Activated naive CD4-positive, alpha-beta T cell treated with anti-CD3 and anti-CD28 coated beads for 36 hours (primary cell): ENCODE measurements around the gene OST4. TPM values are rescaled to one million over a fixed set of nuclear protein-coding genes. Genes with fewer than 3 reads are reported as not detected.
A peak's percentile ranks its signal among the peaks of the same experiment; 100 is the strongest.

Source experiments
- CTCF ChIA-PET: fragments of 350-600 bp; sonication (Branson Sonifier 250); formaldehyde crosslinking; loops from one replicate; lab custom pipeline; 2021; ENCODE audit warnings: antibody characterized with exemption; lab: Charles Lee
- DNase-seq: peaks from one replicate; pipeline ENCODE4 v3.0.0-alpha.2; 2020
- H3K27ac Mint-ChIP-seq: one replicate; pipeline ENCODE4 v1.8.0; 2021; ENCODE audit warnings: mild to moderate bottlenecking, mixed read lengths
- H3K27me3 Mint-ChIP-seq: one replicate; pipeline ENCODE4 v1.8.0; 2021; ENCODE audit warnings: low read depth, mixed read lengths
- H3K36me3 Mint-ChIP-seq: one replicate; pipeline ENCODE4 v1.8.0; 2021; ENCODE audit warnings: low read depth, mixed read lengths
- H3K4me1 Mint-ChIP-seq: one replicate; pipeline ENCODE4 v1.8.0; 2021; ENCODE audit warnings: low read depth, mixed read lengths
- H3K4me3 Mint-ChIP-seq: one replicate; pipeline ENCODE4 v1.8.0; 2021; ENCODE audit warnings: mild to moderate bottlenecking, moderate library complexity, mixed read lengths
- H3K9me3 Mint-ChIP-seq: one replicate; pipeline ENCODE4 v1.8.0; 2021; ENCODE audit warnings: mixed read lengths
- intact Hi-C: fragments of 100-400 bp; cut with micrococcal nuclease; formaldehyde crosslinking; loops from one replicate; pipeline ENCODE4 v1.15.1; 2023
- total RNA-seq, 2 experiments: library from RNA; stranded (reverse); gene quantifications; one replicate each; pipeline ENCODE4 v1.2.3, GENCODE V29; 2021

The OST4 gene
- total RNA-seq, 2 experiments from 2014 or later: 257 to 282 TPM

DNA sequence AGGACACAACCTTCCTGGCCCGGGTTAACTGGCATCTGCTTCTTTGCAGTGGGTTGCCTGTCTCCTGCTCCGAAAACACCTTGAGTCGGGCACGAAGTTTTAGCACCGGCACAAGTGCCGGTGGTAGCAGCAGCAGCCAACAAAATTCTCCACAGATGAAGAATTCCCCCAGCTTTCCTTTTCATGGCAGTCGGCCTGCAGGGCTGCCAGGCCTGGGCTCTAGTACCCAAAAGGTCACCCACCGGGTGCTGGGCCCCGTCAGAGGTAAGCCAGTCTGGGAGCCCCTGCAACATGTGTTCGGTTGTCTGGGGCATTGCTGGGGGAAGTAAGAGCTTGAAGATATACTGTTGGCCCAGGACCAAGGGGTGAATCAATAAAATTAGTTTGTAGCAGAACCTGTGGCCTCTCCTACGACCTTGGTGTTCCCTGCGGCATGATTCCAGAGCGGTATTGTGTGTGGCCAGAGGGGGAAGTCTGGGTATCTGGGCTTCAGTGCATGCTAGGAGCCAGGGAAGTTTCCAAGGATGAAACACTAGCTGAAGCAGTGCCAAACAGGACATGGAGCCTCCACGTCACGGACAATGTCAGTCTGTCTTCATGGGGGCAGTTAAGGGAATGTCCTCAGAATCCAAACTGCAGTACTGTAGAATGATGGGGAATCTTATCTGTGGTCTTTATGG lies 12.2 kb downstream of the OST4 start:
- intact Hi-C loops: loop anchor here (10.0 kb wide), 1 partner anchor 714 kb away; the partner anchor contains the start of genes ADGRF3 and SELENOI
- CTCF ChIA-PET: no interaction called here
- Mint-ChIP-seq H3K27ac (no peak overlapping the region), H3K36me3 (peaks cover 12% of the 10 kb centered on the region), H3K9me3 (no peaks in the 10 kb centered on the region), H3K4me3 (no peak overlapping the region), H3K4me1 (peaks cover 5% of the 10 kb centered on the region), H3K27me3 (no peaks in the 10 kb centered on the region)
- no peak for DNase-seq

DNA sequence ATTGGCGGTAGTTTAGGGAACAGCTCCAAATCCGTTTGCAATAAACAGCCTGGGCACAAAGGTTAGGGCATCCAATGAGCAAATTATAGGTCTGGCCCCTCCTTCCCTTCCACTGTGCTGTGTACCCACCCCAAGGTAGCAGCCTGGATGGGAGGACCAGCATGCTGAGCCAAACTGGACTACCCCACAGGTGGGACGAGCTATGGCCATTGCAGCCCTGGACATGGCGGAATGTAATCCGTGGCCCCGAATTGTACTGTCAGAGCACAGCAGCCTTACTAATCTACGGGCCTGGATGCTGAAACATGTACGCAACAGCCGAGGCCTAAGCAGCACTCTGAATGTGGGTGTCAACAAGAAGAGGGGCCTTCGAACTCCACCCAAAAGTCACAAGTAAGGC lies 13.2 kb downstream of the OST4 start:
- intact Hi-C loops: loop anchor here (10.0 kb wide), 1 partner anchor 713 kb away; the partner anchor contains the start of genes ADGRF3 and SELENOI
- H3K27me3 Mint-ChIP-seq: no peaks in the 10 kb centered on the region
- DNase-seq: no peak
- H3K27ac Mint-ChIP-seq: no peak overlapping the region
- peaks cover 11% of the 10 kb centered on the region for H3K36me3 Mint-ChIP-seq
- peaks cover 2% of the 10 kb centered on the region for H3K4me1 Mint-ChIP-seq
- CTCF ChIA-PET: no interaction called here
- H3K9me3 Mint-ChIP-seq: no peaks in the 10 kb centered on the region
- H3K4me3 Mint-ChIP-seq: no peak overlapping the region

DNA sequence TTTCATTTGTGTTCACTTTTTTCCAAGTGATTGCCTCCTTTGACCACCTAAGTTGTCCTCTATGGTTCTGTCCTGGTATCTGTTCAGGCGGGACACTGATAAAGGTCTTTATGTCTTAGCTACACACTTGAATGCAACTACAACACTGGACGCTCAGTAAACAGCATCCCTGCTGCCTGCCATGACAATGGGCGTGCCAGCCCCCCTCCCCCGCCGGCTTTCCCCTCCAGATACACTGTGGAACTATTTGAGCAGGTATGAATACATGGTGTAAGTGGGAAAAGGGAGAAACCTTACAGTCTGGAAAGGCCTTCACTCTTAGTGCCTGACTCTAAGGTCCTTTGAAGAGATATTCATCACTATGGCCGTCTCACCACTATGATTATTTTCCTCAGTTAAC lies 14.3 kb downstream of the OST4 start:
- Mint-ChIP-seq H3K36me3 (peaks cover 4% of the 10 kb centered on the region), H3K27me3 (no peaks in the 10 kb centered on the region), H3K27ac (no peak overlapping the region), H3K4me1 (peaks cover 2% of the 10 kb centered on the region), H3K4me3 (no peak overlapping the region), H3K9me3 (no peaks in the 10 kb centered on the region)
- DNase-seq: no peak
- CTCF ChIA-PET: interaction anchor here (1.1 kb wide), 1 partner anchor 10 kb away, joined by 3 read pairs; no protein-coding TSS in a partner anchor
- intact Hi-C loops: loop anchor here (10.0 kb wide), 1 partner anchor 712 kb away; the partner anchor contains the start of genes ADGRF3 and SELENOI

DNA sequence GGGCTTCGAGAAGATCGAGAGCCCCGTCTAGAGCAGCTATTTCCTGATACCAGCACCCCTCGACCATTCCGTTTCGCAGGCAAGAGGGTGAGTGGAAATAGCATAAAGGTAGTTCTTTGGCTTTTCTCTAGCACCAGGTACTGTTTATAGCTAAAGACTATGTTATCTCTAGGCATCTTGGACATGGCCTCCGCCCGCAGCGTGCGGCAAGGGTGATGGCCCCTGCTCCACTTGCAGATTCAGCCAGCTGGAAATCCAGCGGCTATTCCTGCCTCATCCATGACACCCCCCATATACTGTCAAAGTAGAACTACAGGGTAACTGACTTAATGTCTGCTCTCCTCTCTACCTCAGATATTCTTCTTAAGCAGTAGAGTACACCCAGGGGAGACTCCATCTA lies 16.7 kb downstream of the OST4 start:
- Mint-ChIP-seq H3K9me3 (peaks cover 2% of the 10 kb centered on the region), H3K27me3 (peaks cover 6% of the 10 kb centered on the region), H3K36me3 (peaks cover 9% of the 10 kb centered on the region), H3K4me1 (peaks cover 12% of the 10 kb centered on the region), H3K27ac (no peak overlapping the region), H3K4me3 (no peak overlapping the region)
- intact Hi-C loops: loop anchor here (10.0 kb wide), 1 partner anchor 710 kb away; the partner anchor contains the start of genes ADGRF3 and SELENOI
- DNase-seq: no peak
- CTCF ChIA-PET: interaction anchor here (0.5 to 1.2 kb wide), 2 partner anchors 27 to 30 kb away, joined by 3 read pairs; no protein-coding TSS in a partner anchor

DNA sequence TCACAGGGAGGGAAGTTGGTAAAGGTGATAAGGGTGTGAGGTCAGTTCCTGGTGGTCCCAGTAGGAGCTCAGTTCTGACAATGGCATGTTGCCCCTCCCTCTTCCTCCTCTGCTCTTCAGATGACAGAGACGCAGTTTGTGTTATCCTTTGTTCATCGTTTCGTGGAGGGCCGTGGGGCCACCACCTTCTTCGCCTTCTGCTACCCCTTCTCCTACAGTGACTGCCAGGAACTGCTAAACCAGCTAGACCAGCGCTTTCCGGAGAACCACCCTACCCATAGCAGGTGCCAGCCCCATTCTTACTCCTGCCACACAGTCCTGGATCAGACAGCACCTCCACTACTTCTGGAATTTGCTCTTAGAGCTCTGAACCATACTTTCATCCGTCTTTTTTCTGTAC lies 17.7 kb downstream of the OST4 start:
- CTCF ChIA-PET: interaction anchor here (1.2 kb wide), 1 partner anchor 18 kb away, joined by 4 read pairs; the partner anchor contains the start of gene OST4
- Mint-ChIP-seq H3K4me1 (peaks cover 16% of the 10 kb centered on the region), H3K9me3 (peaks cover 2% of the 10 kb centered on the region), H3K36me3 (peaks cover 9% of the 10 kb centered on the region), H3K27ac (no peak overlapping the region), H3K4me3 (no peak overlapping the region), H3K27me3 (peaks cover 6% of the 10 kb centered on the region)
- intact Hi-C loops: loop anchor here (10.0 kb wide), 1 partner anchor 709 kb away; the partner anchor contains the start of genes ADGRF3 and SELENOI
- DNase-seq: no peak

DNA sequence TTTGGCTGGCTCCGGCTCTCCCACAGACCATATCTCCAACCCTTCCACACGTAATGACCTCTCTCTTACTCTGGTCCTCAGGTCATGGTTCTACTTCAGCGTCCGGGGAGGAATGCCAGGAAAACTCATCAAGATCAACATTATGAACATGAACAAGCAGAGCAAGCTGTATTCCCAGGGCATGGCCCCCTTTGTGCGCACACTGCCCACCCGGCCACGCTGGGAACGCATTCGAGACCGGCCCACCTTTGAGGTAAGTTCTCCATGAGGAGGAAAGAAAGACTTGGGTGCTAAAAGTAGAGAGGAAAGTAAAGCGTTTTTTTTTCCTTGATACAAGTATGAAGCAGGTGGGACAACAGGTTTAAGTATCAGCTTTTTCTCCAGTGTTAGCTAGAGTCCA lies 18.1 kb downstream of the OST4 start:
- intact Hi-C loops: loop anchor here (10.0 kb wide), 1 partner anchor 709 kb away; the partner anchor contains the start of genes ADGRF3 and SELENOI
- peaks cover 6% of the 10 kb centered on the region for H3K27me3 Mint-ChIP-seq
- H3K4me3 Mint-ChIP-seq: no peak overlapping the region
- no peak for DNase-seq
- H3K27ac Mint-ChIP-seq: no peak overlapping the region
- CTCF ChIA-PET: interaction anchor here (1.2 kb wide), 1 partner anchor 18 kb away, joined by 4 read pairs; the partner anchor contains the start of gene OST4
- H3K9me3 Mint-ChIP-seq: peaks cover 2% of the 10 kb centered on the region
- H3K4me1 Mint-ChIP-seq: peaks cover 16% of the 10 kb centered on the region
- H3K36me3 Mint-ChIP-seq: peaks cover 9% of the 10 kb centered on the region

DNA sequence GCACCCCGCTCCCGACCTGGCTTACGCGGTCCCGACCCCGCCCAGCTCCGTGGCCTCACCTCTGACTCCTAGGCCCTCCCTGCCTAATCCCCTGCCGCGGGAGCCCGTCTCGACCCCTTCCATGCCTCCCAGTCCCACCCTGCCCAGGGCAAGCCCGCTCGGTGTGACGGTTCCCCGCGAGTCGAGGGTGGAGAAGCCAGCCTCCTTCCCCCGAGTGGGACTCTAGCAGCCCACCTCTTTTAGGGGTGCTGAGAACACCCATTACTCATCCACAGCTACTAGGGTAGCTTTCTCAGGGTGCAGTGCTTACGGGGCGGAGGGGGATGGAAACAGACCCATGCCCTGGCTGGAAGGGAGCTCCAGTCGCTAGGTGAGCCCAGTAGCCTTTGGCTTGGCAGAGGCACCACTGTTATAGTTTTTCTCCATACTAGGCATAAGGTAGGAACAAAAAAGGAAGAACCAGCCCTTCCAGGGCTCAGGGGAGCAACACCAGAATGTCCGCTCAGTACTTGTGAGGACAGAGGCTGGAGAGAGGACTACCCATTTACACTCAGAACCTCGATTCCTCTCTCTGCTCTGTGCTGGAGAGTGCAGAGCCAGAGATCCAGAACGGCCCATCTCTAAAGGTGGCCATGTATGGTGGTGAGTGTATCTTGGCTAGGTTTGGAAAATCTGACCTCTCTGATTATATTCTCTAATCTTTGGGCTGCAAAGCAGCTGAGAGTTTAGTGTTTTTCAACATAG lies 19.4 kb downstream of the OST4 start:
- Mint-ChIP-seq H3K27ac (peak overlapping the region; percentile 73), H3K36me3 (peaks cover 9% of the 10 kb centered on the region), H3K4me3 (peak overlapping the region; percentile 83), H3K27me3 (peaks cover 6% of the 10 kb centered on the region), H3K9me3 (peaks cover 2% of the 10 kb centered on the region), H3K4me1 (peaks cover 16% of the 10 kb centered on the region)
- intact Hi-C loops: loop anchor here (1.0 to 10.0 kb wide), 5 partner anchors 19 to 707 kb away; partner anchors contain the start of genes ADGRF3, ATRAID, OST4 and SELENOI
- CTCF ChIA-PET: interaction anchor here (1.8 to 2.7 kb wide), 2 partner anchors 13 to 29 kb away, joined by 8 to 14 read pairs; no protein-coding TSS in a partner anchor
- peak; percentile 33 for DNase-seq

DNA sequence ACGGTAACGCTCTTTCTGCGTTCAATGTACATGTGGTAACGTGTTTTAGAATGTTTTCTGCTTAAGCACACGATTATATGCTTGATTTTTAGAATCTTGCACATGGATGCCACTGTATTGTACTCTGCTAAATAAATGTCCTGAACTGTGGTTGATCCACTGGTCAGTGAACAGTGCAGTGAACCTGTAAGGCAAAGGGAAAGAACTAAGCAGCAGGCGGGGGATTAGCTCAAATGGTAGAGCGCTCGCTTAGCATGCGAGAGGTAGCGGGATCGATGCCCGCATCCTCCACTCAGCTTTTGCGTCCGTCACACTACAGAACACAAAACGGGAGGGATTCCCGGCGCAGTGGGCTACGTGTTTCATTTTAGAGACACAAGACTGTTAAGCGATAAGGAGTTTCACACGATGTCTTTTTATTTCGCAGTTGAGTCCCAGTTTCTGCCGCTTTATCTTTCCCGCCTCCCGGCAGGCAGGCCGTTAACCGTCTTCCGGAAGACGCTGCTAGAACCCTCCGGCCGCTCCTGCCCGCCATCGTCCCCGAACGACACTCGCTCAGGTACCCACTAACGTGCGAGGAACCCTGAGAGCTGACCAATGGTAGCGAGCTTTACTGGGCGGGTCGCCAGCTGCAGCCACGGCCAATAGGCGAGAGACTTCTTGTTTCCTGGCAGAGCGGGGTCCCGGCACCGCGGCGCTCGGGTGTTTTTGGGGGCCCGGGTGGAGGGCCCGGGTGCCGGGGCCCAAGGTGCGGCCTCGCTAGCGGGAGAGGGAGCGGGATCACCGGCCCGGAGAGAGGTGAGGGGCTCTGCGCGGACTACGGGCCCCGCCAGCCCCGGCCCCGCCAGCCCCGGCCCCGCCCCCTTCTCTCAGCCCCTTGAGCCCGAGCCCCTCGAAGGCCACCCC lies 20.2 kb downstream of the OST4 start, which contains the start of gene AGBL5:
AGBL5 (plus strand) TSS at position 673 of the 906 bp plus-strand sequence. CDS start 1,291 bp downstream, outside the sequence.
- DNase-seq: peak; percentile 98
- CTCF ChIA-PET: interaction anchor here (0.7 to 2.7 kb wide), 14 partner anchors 14 to 204 kb away, joined by 3 to 14 read pairs (median 4); partner anchors contain the start of genes KHK and MAPRE3
- intact Hi-C loops: loop anchor here (1.0 to 10.0 kb wide), 10 partner anchors 19 to 706 kb away; partner anchors contain the start of genes ADGRF3, ATRAID, EIF2B4 and KHK
- peak within 1 kb of the TSS; percentile 97 for H3K27ac Mint-ChIP-seq
- H3K27me3 Mint-ChIP-seq: peaks cover 6% of the 10 kb centered on the region
- H3K36me3 Mint-ChIP-seq: peaks cover 9% of the 10 kb centered on the region
- H3K4me1 Mint-ChIP-seq: peaks cover 16% of the 10 kb centered on the region
- H3K4me3 Mint-ChIP-seq: peak within 1 kb of the TSS; percentile 86
- peaks cover 2% of the 10 kb centered on the region for H3K9me3 Mint-ChIP-seq

DNA sequence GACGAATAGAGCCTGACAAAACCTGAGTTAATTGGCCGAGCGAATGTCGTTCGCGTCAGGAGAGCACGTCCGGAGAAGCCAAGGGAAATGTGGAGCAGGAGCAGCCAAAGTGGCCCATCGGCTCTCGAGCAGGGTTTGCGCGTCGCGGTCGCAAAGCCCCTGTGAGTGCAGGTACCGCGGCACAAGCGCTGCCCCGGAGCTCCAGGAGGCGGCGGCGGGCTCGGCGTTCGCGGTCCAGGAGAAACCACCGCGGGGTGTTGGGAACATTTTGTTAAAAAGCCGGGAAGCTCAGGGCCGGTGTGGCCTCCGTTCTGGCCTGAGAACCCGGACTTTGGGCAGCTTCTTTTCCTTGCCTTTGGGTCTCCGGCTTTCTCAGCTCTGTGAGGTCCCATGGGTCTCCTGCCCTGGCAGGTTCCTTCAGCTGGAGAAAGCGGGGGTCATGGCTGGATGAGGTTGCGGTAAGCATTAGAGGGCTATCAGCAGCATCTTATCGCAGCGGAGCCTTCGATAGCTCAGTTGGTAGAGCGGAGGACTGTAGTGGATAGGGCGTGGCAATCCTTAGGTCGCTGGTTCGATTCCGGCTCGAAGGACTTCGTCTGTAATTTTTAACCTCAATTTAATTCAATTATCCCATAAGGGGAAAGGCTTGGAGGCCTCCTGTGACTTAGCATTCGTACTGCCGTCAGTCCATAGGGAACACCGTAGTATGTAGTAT lies 21.0 kb downstream of the OST4 start:
- peaks cover 2% of the 10 kb centered on the region for H3K9me3 Mint-ChIP-seq
- peaks cover 6% of the 10 kb centered on the region for H3K27me3 Mint-ChIP-seq
- CTCF ChIA-PET: interaction anchor here (0.5 to 2.7 kb wide), 16 partner anchors 14 to 1312 kb away, joined by 3 to 14 read pairs (median 4); partner anchors contain the start of genes KHK and MAPRE3
- intact Hi-C loops: loop anchor here (1.0 to 10.0 kb wide), 7 partner anchors 18 to 706 kb away; partner anchors contain the start of genes ADGRF3, EIF2B4, KHK and NRBP1
- peak; percentile 97 for DNase-seq
- peaks cover 16% of the 10 kb centered on the region for H3K4me1 Mint-ChIP-seq
- H3K27ac Mint-ChIP-seq: peak overlapping the region; percentile 97
- H3K36me3 Mint-ChIP-seq: peaks cover 9% of the 10 kb centered on the region
- H3K4me3 Mint-ChIP-seq: peak overlapping the region; percentile 86

DNA sequence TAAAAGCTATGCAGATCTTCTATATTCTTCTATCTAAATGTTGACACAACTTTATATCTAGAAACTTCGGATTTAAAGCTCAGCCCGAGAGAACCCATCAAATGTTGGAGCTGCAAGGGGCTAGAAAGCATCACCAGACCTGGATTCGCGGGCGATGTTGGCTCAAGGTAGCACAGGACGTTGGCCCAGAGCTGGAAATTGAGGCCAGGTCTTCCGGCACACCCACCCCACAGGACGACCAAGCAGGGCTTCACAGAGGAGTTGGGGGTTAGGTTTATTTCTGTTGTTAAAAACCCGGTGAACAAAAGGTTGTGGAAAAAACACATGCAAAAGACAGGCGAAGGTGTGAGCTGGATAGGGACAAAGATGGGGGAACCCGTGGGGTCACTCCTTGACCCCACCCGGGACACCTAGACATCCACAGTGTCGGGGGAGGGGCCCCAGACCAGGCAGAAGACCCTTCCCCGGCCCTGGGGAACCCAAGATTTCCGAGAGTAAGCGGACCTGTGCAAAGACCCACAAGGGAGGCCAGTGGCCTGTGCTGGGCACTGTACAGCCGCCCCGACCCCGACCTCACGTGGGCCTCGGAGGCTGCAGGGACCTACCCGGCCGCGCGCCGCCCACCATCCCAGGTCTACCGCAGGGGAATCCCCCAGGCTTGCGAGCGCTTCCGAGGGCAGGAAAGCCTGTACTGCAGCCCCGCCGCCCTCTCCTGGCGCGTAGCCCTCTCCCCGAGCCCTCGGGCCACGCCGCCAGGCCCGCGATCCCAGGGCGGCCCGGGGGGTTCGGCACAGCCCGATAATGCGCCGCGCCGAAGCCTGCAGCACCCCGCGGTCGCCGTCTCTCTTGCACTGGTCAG lies 21.8 kb downstream of the OST4 start:
- Mint-ChIP-seq H3K4me3 (peak overlapping the region; percentile 86), H3K9me3 (peaks cover 2% of the 10 kb centered on the region), H3K27me3 (peaks cover 6% of the 10 kb centered on the region), H3K4me1 (peaks cover 16% of the 10 kb centered on the region), H3K36me3 (peaks cover 12% of the 10 kb centered on the region), H3K27ac (peak overlapping the region; percentile 97)
- CTCF ChIA-PET: interaction anchor here (0.5 to 1.3 kb wide), 11 partner anchors 11 to 1311 kb away, joined by 3 to 5 read pairs (median 4); no protein-coding TSS in a partner anchor
- intact Hi-C loops: loop anchor here (1.0 to 10.0 kb wide), 7 partner anchors 17 to 705 kb away; partner anchors contain the start of genes ADGRF3, EIF2B4, KHK and NRBP1
- peak; percentile 74 for DNase-seq
